ENCODE results near the gene TBX15.

Gene TBX15

GRCh38 chr1:118877668-118878396, 110.3 kb downstream of the TBX15 start:
- no peak for DNase-seq

DNA sequence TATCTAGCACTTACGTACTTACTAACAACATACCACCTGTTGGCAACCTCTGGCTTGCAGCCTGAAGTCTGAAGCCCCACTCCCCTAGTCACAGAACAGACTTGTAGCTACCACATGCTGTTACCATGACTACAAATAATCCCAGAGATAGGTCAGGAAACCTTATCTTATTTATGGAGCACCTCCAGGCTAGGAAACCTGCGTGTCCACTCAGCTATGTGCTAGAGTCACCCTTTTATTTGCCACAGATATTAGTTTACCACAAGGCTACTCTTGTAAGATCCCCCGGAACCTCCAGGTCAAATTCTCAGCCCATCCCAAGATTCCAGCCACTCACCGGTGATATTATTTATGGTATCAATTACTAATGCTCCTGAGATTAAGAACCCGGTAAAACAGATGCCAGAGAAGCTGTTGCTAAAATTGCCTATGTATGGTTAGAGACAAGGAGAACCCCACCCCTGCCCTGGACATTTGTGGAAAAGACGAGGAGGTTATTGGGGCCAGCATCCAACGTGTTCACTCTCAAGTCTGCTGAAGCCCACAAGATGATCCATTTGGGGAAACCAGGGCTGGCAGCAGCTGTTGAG, 116.5 kb downstream of the TBX15 start:
- no peak for DNase-seq

GRCh38 chr1:118868387-118868786, 119.8 kb downstream of the TBX15 start:
- no peak for DNase-seq

DNA sequence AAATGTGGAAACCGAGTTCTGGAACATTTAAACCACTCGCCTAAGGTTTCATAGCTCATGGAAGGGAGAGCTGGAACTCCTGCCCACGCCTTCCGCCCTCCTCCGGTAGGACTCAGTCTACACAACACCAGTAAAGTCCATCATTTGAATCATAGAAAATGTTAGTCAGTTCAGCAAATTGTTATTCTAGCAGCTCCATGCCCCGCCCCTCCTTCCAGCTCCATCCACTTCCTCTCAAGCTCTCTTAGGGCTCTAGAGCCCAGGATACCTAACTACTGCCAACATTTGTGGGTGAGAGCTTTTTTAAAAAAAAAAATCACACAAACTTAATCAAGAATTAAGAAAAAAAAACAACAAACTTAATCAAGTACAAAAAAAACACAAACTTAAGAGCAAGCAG, 121.8 kb downstream of the TBX15 start:
- no peak for DNase-seq

- DNase-seq = no peak
These were observed 124.5 kb downstream of the TBX15 start for GRCh38 chr1:118863688-118864087.

- DNase-seq = no peak
These were observed 125.4 kb downstream of the TBX15 start for GRCh38 chr1:118862755-118863154.

DNA sequence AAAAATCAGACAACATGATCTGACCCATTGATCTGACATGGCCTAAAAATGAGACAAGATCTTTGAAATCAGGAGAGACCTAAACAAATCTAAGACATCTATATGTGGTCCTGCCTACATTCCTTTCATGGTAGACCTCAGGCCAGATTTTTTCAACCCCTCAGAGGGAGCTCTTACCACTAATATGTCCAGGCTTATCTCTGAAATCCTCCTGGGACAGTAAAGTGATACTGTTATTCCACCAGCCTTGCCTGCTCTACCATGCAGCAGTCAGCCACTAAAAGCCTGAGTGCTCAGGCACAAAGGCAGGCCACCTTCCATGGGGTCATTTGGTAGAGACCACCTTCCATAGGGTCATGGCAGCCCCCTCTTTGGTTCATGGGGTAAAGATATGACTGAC, 126.9 kb downstream of the TBX15 start:
- no peak for DNase-seq

DNA sequence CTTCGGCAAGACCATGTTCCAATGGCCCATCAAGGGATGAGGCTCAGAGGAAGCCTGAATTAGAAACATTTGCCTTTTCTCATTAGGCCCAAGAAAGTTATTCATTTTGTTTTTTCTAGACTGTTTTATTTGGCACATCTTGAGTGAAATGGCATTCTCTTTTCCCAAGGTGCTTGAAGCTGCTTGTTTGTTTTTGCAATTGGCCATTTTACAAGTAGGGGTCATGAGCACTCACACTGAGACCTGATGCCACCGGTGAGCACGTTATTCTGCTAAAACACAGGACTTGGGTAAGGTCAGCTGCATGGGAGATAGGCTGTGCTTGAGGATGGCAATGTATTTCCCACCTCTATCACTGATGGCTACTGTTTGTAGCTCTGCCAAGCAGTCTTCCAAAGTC, 128.1 kb downstream of the TBX15 start:
- DNase-seq = no peak

DNA sequence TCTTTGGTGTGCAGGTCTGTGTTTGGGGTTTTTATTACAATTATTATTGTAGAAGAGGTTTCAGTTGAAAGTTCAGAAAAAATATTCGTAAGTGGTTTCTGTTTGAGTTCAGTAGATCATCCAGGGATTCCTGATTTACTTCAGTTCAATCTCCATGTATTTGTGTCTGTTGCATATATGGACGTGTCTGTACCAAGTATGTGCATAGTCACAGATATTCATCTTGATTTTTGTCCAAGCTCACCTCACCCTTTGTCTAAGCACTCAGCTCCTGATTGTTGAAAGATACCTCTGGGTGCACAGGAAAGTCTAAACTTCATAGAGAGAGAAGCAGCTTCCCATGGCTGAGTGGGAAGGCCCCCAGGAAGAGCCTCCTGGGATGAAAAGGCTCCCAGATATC, 141.7 kb downstream of the TBX15 start:
- DNase-seq = no peak

DNA sequence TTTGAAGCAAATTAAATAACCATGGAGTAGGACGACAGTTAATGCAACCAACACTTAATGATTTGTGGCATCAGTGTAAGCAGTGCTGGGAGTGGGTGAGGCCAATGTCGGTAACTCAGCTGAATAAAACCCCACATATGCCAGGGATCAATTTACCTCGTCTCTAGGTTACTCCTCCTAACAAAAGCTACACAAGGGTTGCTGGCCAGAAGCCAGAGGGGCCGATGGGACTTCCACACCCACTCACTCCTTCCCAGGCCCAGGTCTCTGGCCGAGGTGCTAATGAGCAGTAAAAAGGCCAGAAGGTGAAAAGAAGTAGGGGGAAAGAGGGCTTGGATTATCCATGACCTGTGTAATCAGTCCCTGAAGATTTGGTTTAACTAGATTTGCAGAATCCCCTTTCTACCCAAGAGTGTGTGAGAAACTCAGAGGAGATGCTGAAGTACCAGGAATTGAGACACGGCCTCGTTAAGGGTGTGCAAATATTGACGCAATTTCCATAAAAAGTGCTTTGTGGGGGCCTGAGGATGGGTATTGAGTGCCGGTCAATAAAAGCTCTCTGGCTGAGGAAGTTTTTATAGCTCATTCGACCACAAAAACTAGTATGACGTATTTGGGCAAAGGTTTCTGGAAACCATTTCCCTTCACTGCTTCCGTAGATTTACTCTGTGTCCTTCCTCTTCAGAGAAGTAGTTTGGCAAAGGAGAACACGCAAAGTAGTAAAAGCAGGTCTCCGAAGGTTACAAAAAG, 145.5 kb downstream of the TBX15 start:
- no peak for DNase-seq

DNA sequence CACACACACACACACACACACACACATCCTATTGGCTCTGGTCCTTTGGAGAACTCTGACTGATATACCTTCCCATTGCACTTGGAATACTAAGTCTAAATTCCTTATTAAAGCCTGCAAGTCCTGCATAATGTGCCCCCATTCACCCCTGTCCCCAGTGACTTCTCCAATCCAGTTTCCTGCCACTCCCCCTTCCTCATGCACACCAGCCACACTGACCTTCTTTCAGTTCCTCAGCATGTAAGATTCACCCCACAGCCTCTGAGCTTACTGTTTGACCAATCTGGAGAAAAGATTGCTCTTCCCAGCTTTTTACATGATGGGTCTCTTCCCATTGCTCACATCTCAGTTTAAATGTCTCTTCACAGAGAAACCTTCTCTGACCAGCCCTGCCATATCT, 146.6 kb downstream of the TBX15 start:
- DNase-seq = peak; percentile 1

Data from suppressor macrophage treated with lipopolysaccharide for 4 hours (primary cell).